ENCODE results near the gene DAAM2.

The DAAM2 gene

DNA sequence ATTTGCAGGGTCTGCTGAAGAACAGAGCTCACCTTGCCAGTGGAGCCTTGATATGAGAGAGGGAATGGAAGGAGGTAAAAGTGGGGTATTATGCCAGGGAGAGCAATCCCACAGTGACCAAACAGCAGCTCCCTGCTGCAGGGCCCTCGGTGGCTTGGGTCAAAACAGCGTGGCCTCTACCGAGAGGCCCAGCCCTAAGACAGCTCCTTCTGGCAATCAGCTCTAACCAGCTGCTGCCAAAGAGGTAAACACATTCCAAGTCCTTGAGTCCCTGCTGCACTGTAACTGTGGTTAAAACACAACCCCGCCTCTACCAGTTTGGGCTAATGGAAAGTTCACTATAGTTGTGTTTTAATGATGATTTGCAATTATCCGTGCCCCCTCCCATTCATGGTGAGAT, 1.4 kb upstream of the DAAM2 start:
- no peak for DNase-seq

DNA sequence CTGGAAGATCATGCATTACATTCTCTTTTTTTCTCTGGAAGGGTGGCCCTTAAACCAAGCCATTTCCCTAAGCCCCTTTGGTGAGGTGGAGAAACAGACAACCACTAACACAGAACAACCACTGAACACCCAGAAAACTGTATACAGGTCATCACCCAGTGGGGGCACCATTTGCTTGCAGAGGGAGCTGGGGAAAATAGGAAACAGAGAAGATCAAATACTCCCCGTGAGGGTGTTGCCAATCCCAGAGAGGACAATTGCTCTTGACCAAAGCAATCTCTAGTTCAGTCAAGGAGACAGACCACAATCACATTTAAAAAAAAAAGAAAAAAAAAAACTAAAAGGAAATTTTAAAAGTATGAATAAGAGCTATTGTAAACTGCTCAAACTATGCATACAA, 865 bp upstream of the DAAM2 start:
- no peak for DNase-seq

GRCh38 chr6:39792540-39793450, 619 bp downstream of the DAAM2 start:
- no peak for DNase-seq

DNA sequence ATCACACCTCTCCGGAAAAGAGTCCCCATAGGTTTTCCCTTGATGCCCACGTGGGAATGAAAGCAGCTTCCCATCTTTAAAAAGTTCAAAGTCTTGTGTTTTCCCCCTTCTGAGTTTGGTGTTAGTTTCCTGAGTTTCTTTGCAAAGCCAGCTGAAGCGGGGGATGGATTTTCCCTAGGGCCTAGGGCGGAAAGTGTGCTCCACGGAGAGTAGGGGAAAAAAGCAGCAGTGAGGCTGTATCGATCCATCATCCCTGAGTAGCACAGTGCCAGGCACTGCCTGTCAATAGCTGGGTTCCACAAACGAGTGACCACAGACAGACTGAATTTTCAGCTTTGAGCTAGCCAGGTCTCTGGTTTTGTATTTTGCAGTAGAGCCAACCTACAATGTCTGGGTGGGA, 1.3 kb downstream of the DAAM2 start:
- DNase-seq = no peak

DNA sequence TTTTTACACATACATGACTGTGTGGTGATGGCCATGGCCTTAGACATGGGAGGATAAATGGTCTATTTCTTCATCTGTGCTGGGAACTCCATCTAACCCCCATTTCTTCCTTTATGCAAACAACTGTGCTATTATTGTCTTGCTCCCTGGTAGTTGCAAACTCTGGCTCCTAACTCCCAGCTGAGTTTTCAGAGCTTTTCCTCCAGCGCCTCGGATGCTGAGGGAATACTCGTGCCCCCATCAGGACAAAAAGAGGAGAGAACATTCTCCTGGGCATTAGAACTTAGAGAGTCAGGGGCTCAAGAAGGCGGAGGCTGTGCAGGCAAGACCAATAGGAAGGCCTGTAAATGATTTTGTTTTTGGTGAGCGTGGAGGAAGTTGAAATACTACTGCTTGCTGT, 2.1 kb downstream of the DAAM2 start:
- DNase-seq = no peak

- DNase-seq = no peak
Measured at GRCh38 chr6:39797751-39798150, 5.6 kb downstream of the DAAM2 start.

DNA sequence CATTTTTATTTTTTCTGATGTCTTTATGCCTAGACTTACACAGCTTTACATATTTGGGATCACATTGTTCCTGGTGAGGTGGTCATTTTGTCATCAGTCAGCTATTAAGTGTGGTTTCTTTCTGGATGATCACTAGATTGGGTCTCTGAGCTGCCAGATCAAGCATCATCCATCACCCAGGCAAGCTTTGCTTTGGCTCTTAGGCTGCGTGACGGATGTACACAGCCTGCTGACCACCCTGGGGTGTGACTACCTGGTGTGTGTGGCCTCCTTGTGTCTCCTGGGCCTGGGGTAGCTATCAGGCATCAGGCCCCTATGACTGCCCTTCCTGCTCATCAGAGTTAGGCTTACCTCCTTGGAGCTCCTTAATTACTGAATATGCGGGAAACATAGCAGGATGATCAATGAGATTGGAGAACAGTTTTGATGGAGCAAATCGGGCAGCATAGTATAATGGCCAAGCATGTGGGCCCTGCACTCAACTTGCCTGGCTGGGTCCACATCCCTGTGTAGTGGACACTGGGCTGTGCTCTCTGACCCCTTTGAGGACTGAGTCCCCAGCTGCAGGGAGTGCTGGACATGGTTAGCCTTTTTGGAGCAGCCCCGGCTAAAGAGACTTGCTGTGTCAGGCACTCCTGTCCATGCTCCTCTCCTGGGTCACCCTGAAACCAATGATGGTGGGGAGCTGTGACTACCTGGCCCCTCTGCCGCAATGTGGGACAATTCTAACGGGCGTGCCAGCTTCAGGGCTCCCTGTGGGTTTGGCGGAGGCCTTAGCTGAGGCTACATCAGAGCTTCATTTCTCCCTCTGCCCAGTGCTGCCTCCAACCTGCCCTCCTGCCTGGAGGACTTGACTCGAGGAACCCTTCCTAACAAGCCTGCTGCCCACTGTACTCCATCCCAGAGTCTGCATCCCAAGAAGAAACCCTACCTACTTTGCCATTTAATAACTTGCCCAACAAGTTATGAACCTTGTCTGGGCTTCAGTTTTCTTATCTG, 8.2 kb downstream of the DAAM2 start:
- no peak for DNase-seq

- no peak for DNase-seq
Measured at GRCh38 chr6:39801456-39802251, 9.5 kb downstream of the DAAM2 start.

DNA sequence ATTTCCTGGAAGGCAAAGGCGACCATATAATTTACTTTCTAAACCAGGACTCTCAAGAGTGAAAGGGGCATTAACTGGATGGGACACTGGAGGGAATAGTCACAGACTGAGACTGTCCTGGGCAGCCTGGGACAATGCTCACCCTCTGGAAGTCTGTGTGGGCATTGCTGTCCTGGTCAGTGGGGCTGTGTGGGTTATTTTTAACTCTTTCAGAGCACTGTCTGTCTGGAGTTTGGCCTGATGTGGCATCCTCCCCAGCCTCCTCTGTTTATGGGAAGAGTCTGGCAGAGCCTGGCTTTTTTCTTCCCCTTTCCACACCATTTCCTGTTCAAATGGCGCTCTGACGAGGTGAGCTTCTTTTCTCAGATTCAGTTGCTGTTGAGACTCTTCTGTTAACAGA, 11.7 kb downstream of the DAAM2 start:
- no peak for DNase-seq

- DNase-seq = no peak
Measured at GRCh38 chr6:39804466-39805065, 12.4 kb downstream of the DAAM2 start.

GRCh38 chr6:39806278-39806677, 14.1 kb downstream of the DAAM2 start:
- DNase-seq = no peak

GRCh38 chr6:39808346-39808745, 16.2 kb downstream of the DAAM2 start:
- DNase-seq = no peak

GRCh38 chr6:39808964-39809363, 16.8 kb downstream of the DAAM2 start:
- DNase-seq = no peak

GRCh38 chr6:39811835-39812345, 19.7 kb downstream of the DAAM2 start:
- no peak for DNase-seq

- no peak for DNase-seq
Measured at GRCh38 chr6:39812496-39812852, 20.3 kb downstream of the DAAM2 start.

GRCh38 chr6:39812853-39813533, 20.8 kb downstream of the DAAM2 start:
- no peak for DNase-seq

DNA sequence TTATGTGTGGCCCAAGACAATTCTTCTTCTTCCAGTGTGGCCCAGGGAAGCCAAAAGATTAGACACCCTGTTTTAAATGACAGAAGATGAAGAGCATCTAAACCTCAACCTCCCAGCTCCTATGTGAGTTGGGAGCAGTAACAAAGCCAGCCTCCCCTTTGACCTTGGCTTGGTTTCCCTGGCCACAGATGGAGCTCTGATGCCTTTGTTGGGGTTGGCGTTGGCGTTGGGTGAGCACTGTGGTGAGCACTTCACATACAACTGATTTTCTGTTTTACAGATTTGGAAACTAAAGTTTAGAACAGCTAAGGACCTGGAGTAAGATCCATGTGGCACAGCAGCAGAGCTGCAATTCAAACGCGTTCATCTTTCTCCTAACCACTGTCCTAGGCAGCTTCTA, 22.1 kb downstream of the DAAM2 start:
- no peak for DNase-seq

DNA sequence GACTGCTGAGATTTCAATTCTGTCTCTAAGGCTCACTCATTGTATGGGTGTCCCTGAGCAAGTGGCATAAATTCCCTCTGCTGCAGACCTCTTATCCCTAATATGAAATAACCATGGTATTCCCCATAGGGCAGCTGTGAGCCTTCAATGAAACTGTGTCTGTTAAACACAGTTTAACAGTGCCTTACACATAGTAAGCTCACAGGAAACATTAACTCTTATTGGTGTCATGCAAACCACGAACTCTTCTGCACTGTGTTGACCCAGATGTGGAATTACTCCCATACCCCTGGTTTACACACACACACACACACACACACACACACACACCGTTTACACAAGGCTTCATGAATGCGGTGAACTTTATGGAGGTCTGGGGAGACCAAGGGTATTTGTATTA, 23.2 kb downstream of the DAAM2 start:
- no peak for DNase-seq

- DNase-seq = no peak
Measured at GRCh38 chr6:39816747-39817146, 24.6 kb downstream of the DAAM2 start.

DNA sequence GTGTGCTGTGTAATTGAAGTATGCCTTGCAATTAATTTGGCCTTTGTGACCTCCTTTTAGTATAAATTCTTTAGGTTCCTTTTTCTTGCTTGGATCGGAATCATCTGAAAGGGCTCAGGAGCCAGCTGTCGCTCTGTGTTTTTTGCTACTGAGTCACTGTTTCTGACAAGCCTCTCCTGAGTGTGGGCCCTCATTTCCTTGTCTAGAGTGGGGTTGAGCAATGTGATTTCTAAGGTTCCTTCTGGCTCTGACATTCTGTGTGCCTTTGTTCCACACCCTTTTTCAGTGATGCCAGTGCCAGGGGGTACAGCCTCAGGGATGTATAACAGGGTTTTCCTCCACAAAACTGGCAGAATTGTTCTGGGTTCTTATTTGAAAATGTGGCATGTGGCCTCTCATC, 26.5 kb downstream of the DAAM2 start:
- no peak for DNase-seq

GRCh38 chr6:39819228-39819627, 27.1 kb downstream of the DAAM2 start:
- no peak for DNase-seq

GRCh38 chr6:39819676-39820075, 27.5 kb downstream of the DAAM2 start:
- DNase-seq = no peak

Measured in NCI-H748 treated with DMSO at 0.1 percent for 48 hours (cell line).